Measurements from ENCODE around the gene DUSP22. TPM values are rescaled to one million over a fixed set of nuclear protein-coding genes. Genes with fewer than 3 reads are reported as not detected.
A peak's percentile ranks its signal among the peaks of the same experiment; 100 is the strongest.

DUSP22 gene
- total and polyA plus RNA-seq, 2 donors (not counting 1 experiment from before 2014, with no cell fraction given), result 117 to 133 TPM

DNA sequence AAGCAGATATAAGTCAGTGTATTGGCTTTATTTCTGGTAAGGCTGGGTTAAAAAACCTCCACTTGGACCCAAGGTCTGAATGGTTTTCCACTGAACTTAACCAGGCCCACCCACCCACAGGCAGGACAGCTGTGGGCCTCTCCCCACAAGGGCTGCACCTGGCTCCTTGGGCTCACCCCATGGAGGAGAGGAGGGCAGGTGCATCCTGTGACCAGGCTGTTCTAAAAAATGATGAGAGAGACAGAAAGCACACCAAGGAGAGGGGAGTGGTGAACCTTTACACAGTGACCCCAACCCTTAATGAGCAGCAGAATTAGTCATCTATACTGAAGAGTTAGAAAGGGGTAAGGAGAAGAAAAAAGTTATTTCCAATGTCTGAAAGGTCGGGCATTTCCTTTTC, 34.5 kb upstream of the DUSP22 start:
- Mint-ChIP-seq H3K27ac (peak overlapping the region; percentile 54), H3K9me3 (ENCODE audit: insufficient read depth) (no peaks in the 10 kb centered on the region), H3K4me3 (peak overlapping the region; percentile 38), H3K4me1 (peaks cover 65% of the 10 kb centered on the region), H3K27me3 (no peaks in the 10 kb centered on the region)
- Histone ChIP-seq H3K27me3 (replicated peaks in 1 of 4; ENCODE audit: control extremely low read depth in 1 of 4, control insufficient read depth in 3 of 4, insufficient read depth in 4 of 4, low read length in 3 of 4) (no peaks in the 10 kb centered on the region), H3K4me1 (ENCODE audit: control insufficient read depth in 2 of 2, insufficient read depth in 2 of 2, low read length in 2 of 2) (peaks cover 43 to 49% of the 10 kb centered on the region in 2 donors), H3K9me3 (ENCODE audit: control extremely low read depth in 1 of 3, control insufficient read depth in 2 of 3, insufficient read depth in 1 of 3, low read length in 2 of 3) (peaks cover 1 to 6% (median 6%) of the 10 kb centered on the region in 3 donors), H3K27ac (ENCODE audit: low read length in 2 of 2) (peak overlapping the region in 1 of 2 donors; percentile 10), H3K36me3 (replicated peaks in 1 of 2; ENCODE audit: control extremely low read depth in 1 of 2, control insufficient read depth in 1 of 2, extremely low read depth in 1 of 2, insufficient read depth in 2 of 2, low read length in 1 of 2) (no peaks in the 10 kb centered on the region), H4K20me1 (ENCODE audit: control insufficient read depth, insufficient read depth, low read length, poor library complexity, severe bottlenecking) (no peaks in the 10 kb centered on the region), H3K4me3 (ENCODE audit: control extremely low read depth in 1 of 5, extremely low read depth in 1 of 5, insufficient read depth in 1 of 5, low read depth in 2 of 5, low read length in 4 of 5) (peak overlapping the region in 1 of 5 experiments; percentile 8), H2AFZ (ENCODE audit: insufficient read depth, low read depth, low read length, poor library complexity, severe bottlenecking) (peak overlapping the region; percentile 2), H3K4me2 (replicated peaks; ENCODE audit: low read depth, low read length, poor library complexity, severe bottlenecking) (peak overlapping the region; percentile 49), H3K79me2 (ENCODE audit: control insufficient read depth, insufficient read depth, low read length) (no peaks in the 10 kb centered on the region), H3K9ac (ENCODE audit: low read length) (peak overlapping the region; percentile 8)
- CTCF ChIA-PET, result interaction anchor here (0.7 to 1.7 kb wide), 2 partner anchors 31 to 81 kb away, joined by 3 to 6 read pairs; no protein-coding TSS in a partner anchor
- DNase-seq (peak; percentile 32), ATAC-seq (ENCODE audit: low read depth) (peak; percentile 54)
- POLR2A ChIA-PET, result interaction anchor here (0.7 kb wide), 1 partner anchor 82 kb away, joined by 3 read pairs; no protein-coding TSS in a partner anchor
- WGBS (ENCODE audit: insufficient coverage), result 58% methylated on average over 1 of the region's 1 CpG
- intact Hi-C loops (cut with micrococcal nuclease), result loop anchor here (2.0 to 5.0 kb wide), 2 partner anchors 13 to 35 kb away; partner anchors contain the start of gene DUSP22
- TF ChIP-seq, protein P1, sequence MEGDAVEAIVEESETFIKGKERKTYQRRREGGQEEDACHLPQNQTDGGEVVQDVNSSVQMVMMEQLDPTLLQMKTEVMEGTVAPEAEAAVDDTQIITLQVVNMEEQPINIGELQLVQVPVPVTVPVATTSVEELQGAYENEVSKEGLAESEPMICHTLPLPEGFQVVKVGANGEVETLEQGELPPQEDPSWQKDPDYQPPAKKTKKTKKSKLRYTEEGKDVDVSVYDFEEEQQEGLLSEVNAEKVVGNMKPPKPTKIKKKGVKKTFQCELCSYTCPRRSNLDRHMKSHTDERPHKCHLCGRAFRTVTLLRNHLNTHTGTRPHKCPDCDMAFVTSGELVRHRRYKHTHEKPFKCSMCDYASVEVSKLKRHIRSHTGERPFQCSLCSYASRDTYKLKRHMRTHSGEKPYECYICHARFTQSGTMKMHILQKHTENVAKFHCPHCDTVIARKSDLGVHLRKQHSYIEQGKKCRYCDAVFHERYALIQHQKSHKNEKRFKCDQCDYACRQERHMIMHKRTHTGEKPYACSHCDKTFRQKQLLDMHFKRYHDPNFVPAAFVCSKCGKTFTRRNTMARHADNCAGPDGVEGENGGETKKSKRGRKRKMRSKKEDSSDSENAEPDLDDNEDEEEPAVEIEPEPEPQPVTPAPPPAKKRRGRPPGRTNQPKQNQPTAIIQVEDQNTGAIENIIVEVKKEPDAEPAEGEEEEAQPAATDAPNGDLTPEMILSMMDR (IDR thresholded peaks at IDR 0.05), result no peak
- no peak for TF ChIP-seq EZH2 (IDR thresholded peaks at IDR 0.05; ENCODE audit: borderline replicate concordance, insufficient read depth, low read depth, low read length, poor library complexity, severe bottlenecking)

DNA sequence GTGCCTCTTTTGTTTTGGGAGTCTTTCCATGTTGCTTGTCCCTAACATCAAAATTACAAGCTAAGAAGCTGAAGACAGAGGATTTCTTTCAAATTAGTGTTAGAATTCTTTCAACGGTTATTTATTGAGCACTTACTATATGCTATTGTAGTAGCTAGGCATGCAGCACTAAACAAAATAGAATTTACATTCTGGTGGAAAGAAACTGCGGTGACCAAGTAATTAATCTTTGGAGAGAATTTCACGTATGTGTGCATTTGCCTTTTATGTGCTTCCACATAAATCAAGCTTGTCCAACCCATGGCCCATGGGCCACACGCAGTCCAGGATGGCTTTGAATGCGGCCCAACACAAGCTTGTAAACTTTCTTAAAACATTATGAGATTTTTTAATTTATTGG, 33.0 kb upstream of the DUSP22 start:
- Histone ChIP-seq H3K36me3 (replicated peaks in 1 of 2; ENCODE audit: control extremely low read depth in 1 of 2, control insufficient read depth in 1 of 2, extremely low read depth in 1 of 2, insufficient read depth in 2 of 2, low read length in 1 of 2) (no peaks in the 10 kb centered on the region), H4K20me1 (ENCODE audit: control insufficient read depth, insufficient read depth, low read length, poor library complexity, severe bottlenecking) (no peaks in the 10 kb centered on the region), H3K4me2 (replicated peaks; ENCODE audit: low read depth, low read length, poor library complexity, severe bottlenecking) (peak overlapping the region; percentile 64), H2AFZ (ENCODE audit: insufficient read depth, low read depth, low read length, poor library complexity, severe bottlenecking) (no peak overlapping the region), H3K9ac (ENCODE audit: low read length) (peak overlapping the region; percentile 39), H3K4me3 (ENCODE audit: control extremely low read depth in 1 of 5, extremely low read depth in 1 of 5, insufficient read depth in 1 of 5, low read depth in 2 of 5, low read length in 4 of 5) (peak overlapping the region in 1 of 5 experiments; percentile 40), H3K4me1 (ENCODE audit: control insufficient read depth in 2 of 2, insufficient read depth in 2 of 2, low read length in 2 of 2) (peaks cover 56 to 59% of the 10 kb centered on the region in 2 donors), H3K27me3 (replicated peaks in 1 of 4; ENCODE audit: control extremely low read depth in 1 of 4, control insufficient read depth in 3 of 4, insufficient read depth in 4 of 4, low read length in 3 of 4) (no peaks in the 10 kb centered on the region), H3K9me3 (ENCODE audit: control extremely low read depth in 1 of 3, control insufficient read depth in 2 of 3, insufficient read depth in 1 of 3, low read length in 2 of 3) (peaks cover 1 to 14% (median 9%) of the 10 kb centered on the region in 3 donors), H3K27ac (ENCODE audit: low read length in 2 of 2) (no peak overlapping the region), H3K79me2 (ENCODE audit: control insufficient read depth, insufficient read depth, low read length) (no peaks in the 10 kb centered on the region)
- Mint-ChIP-seq H3K4me3 (no peak overlapping the region), H3K9me3 (ENCODE audit: insufficient read depth) (no peaks in the 10 kb centered on the region), H3K27ac (no peak overlapping the region), H3K4me1 (peaks cover 66% of the 10 kb centered on the region), H3K27me3 (no peaks in the 10 kb centered on the region)
- DNase-seq (no peak), ATAC-seq (ENCODE audit: low read depth) (no peak)
- intact Hi-C loops (cut with micrococcal nuclease), result loop anchor here (5.0 kb wide), 1 partner anchor 33 kb away; the partner anchor contains the start of gene DUSP22
- TF ChIP-seq, protein P1 (IDR thresholded peaks at IDR 0.05), result no peak
- no peak for TF ChIP-seq EZH2 (IDR thresholded peaks at IDR 0.05; ENCODE audit: borderline replicate concordance, insufficient read depth, low read depth, low read length, poor library complexity, severe bottlenecking)
- ChIA-PET CTCF (interaction anchor here (1.4 to 2.1 kb wide), 4 partner anchors 27 to 68 kb away, joined by 3 to 6 read pairs (median 4); no protein-coding TSS in a partner anchor), POLR2A (no interaction called here)
- WGBS (ENCODE audit: insufficient coverage), result 100% methylated on average over 2 of the region's 5 CpGs
